Ovary (tissue), 3 donors: Measurements from ENCODE around the gene TMEM229A.
"Not testable (repeated sequence)": the region's sequence is repeated elsewhere in the genome, so short reads cannot be mapped to it uniquely, and the experiment has no call there.

Experiments
- CTCF ChIP-seq, 3 donors: fragments of 450-650 bp in 2 of 3; fragments of 200-600 bp in 1 of 3; IDR thresholded peaks; one replicate each; pipeline versions ENCODE4 v1.5.1 to v1.8.0; 2016 to 2022; ENCODE audit warnings: antibody characterized with exemption in 3 of 3, mild to moderate bottlenecking in 1 of 3
- POLR2A ChIP-seq: fragments of 450-650 bp; IDR thresholded peaks from one replicate; pipeline ENCODE4 v1.6.1; 2017; ENCODE audit warnings: antibody characterized with exemption, mild to moderate bottlenecking, moderate library complexity
- donor health status: DM: no; HTN: no; CAD: no.

- not testable (repeated sequence) for TF ChIP-seq CTCF (IDR thresholded peaks at IDR 0.05); POLR2A
Measured at GRCh38 chr7:124008296-124008695, 24.6 kb downstream of the TMEM229A start.
